Left colon (tissue), 2 donors: Measurements from ENCODE around the gene SIN3A. TPM values are rescaled to one million over a fixed set of nuclear protein-coding genes. Genes with fewer than 3 reads are reported as not detected.

Experiments used
- ATAC-seq: fragments of 200-7000 bp; cut with Tn5 transposase; one replicate; pipeline ENCODE4 v1.9.1; 2020; ENCODE audit warnings: mild to moderate bottlenecking, moderate library complexity
- DNase-seq, 2 donors: peaks; one replicate each; pipeline ENCODE4 v3.0.0-alpha.2; 2020
- intact Hi-C, 2 donors: fragments of 100-400 bp; cut with DNase I in 1 of 2; cut with micrococcal nuclease in 1 of 2; formaldehyde crosslinking; loops; one replicate each; pipeline versions ENCODE4 v1.11.2 to v1.14.0; 2022; cut with DNase I, micrococcal nuclease
- microRNA-seq, 2 donors: library from miRNA; unstranded; fragments of <30 nt; microRNA quantifications; one replicate each; pipeline versions ENCODE4 v1.1.0 to v1.2.0, GENCODE V29; 2020
- total RNA-seq, 2 donors: library from RNA; stranded (reverse); fragmentation: NEBNext Ultra II Directional; extraction: Animal tissue kit (Norgen Biotek cat#: 25700); gene quantifications; one replicate each; pipeline ENCODE4 v1.2.1, GENCODE V29; 2021
- donor health status: DM: no; HTN: no; CAD: no.
- donor health status: DM: yes; HTN: yes; CAD: no.

The SIN3A gene
- total RNA-seq, 2 donors from 2014 or later, result 45.7 to 56.1 TPM

DNA sequence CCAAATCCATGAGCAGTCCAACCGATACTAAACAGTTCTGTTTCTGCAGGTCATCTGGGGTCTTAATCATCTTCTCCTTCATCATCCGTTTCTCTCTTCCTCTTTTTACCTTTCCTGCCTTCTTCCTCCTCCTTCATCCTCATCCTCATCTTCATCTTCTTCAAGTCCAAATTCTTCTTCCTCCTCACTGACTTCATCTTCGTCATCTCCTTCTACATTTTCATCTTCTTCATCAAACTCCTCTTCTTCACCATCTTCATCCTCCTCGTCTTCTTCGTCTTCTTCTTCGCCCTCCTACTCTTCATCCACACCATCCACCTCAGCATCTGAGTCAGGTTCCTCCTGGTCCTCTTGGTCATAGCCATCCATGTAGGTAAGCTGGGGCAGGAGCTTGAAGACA, 129.8 kb downstream of the SIN3A start:
- ATAC-seq (no peak), DNase-seq (no peak)
- intact Hi-C loops, result no loop called here

Small RNAs within 50 kb of the gene (microRNA-seq; reads per million reads assigned to microRNA genes)
- 0 reads per million in 2 donors for gene MIR631

Other genes with a start within 250 kb of the SIN3A start
- 10 to 100 TPM; 23.1 to 26.9 TPM for gene C15orf39, start 249.8 kb downstream of the SIN3A start, total RNA-seq
- gene GOLGA6C, start 193.4 kb downstream of the SIN3A start, total RNA-seq, result not detected
- gene GOLGA6D, start 168.9 kb downstream of the SIN3A start, total RNA-seq, result not detected
- gene COMMD4, start 115.6 kb downstream of the SIN3A start, total RNA-seq, result 10 to 100 TPM; 72.3 to 73.4 TPM
- 10 to 100 TPM; 40.7 to 51.5 TPM for gene NEIL1, start 104.7 kb downstream of the SIN3A start, total RNA-seq
- 100 to 1,000 TPM; 192 to 211 TPM for gene MAN2C1, start 83.1 kb downstream of the SIN3A start, total RNA-seq
- 10 to 100 TPM; 39.3 to 39.6 TPM for gene PTPN9, start 127.6 kb upstream of the SIN3A start, total RNA-seq
- gene SNUPN, start 174.0 kb upstream of the SIN3A start, total RNA-seq, result 10 to 100 TPM; 14.9 to 16.8 TPM
- gene IMP3, start 188.5 kb upstream of the SIN3A start, total RNA-seq, result 10 to 100 TPM; 53.9 to 61.3 TPM
- 10 to 100 TPM; 24.3 to 29.3 TPM for gene SNX33, start 196.2 kb upstream of the SIN3A start, total RNA-seq